CD4-positive, alpha-beta T cell treated with Interleukin-15 for 1 hour (primary cell): ENCODE results near the gene ESAM.
"Not testable (repeated sequence)": the region's sequence is repeated elsewhere in the genome, so short reads cannot be mapped to it uniquely, and the experiment has no call there.

Experiments used
- DNase-seq: peaks from one replicate; pipeline ENCODE4 v3.0.0-alpha.2; 2020

The ESAM gene

DNA sequence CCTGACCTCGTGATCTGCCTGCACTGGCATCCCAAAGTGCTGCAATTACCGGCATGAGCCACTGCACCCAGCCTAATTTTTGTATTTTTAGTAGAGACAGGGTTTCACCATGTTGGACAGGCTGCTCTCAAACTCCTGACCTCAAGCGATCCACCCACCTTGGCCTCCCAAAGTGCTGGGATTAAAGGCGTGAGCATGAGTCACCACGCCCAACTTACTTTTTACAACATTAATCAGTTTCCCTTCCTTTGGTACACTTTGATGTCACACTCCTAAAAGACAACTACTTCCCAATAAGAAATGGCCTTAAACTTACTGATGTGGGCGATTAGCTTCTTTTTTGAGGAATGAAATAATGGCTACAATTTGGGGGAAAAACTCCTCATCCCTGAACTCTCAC lies 8.9 kb upstream of the ESAM start:
- DNase-seq, result not testable (repeated sequence)

DNA sequence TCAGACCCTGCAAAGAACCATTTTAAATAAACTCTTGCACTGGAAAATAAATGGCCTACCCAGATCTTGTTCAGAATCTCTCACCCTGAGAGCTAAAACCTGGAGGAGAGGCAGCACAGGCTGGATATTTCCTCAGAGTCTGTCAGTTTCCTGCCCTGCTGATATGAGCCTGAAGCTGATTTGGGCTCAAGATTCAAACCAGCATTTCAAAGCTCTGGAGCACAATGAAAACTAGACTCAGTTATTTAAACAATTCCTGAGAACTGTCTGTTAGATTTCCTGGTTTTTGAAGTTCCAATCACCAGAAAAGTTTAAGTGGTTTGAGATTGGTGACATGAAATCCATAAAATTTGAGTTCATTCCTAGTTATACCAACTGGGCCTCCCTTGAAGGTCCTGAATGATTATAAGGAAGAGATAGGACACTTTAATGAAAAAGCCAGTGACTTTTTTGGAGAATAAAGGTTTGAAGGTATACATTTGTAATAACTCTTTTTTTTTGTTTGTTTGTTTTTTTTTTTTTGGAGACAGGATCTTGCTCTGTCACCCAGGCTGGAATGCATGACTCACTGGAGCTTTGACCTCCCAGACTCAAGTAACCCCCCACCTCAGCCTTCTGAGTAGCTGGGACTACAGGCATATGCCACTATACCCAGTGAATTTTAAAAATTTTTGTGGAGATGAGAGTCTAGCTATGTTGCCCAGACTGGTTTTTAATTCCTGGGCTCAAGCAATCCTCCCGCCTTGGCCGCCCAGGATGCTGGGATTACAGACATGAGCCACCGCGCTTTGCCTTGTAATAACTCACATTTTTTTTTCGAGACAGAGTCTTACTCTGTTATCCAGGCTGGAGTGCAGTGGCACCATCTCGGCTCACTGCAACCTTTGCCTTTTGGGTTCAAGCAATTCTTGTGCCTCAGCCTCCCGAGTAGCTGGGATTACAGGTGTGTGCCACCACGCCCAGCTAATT lies 8.0 kb upstream of the ESAM start:
- DNase-seq, result no peak

DNA sequence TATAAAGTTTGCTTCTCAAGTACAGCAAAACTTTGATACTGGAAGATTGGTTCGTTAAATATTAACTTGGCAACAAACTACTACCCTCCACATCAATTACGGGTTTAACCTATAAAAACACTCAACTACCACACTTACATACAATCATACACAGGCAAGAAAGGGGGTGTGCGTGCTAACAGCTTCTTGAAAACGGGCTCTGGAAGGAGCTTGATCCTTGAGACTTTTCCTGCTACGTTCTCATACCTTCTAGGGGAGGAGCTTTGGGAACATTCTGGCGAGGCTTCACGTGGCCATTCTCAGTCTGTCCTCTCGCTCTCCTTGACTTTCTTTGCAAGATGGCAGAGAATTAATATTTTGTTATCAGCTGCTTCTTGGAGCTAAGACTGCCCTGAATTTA lies 6.8 kb upstream of the ESAM start:
- DNase-seq, result no peak

DNA sequence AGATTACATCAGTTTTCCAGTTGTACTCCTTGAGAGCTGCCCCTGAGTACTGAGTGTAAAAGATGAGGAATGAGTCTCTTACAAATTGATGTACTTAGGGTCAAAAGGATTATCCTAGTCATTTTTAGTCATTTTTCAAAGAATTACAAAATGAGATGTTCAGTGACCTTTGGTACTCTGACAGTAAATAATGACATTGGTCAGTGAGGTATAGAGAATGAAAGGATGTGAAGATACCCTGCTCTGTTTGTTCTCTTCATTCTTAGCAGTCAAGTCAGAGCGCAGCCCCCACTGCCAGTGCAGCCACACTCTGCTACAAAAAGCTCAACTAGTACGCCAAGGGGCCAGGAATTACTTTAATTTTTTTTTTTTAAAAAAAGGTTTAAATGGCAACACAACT lies 4.1 kb upstream of the ESAM start:
- no peak for DNase-seq

DNA sequence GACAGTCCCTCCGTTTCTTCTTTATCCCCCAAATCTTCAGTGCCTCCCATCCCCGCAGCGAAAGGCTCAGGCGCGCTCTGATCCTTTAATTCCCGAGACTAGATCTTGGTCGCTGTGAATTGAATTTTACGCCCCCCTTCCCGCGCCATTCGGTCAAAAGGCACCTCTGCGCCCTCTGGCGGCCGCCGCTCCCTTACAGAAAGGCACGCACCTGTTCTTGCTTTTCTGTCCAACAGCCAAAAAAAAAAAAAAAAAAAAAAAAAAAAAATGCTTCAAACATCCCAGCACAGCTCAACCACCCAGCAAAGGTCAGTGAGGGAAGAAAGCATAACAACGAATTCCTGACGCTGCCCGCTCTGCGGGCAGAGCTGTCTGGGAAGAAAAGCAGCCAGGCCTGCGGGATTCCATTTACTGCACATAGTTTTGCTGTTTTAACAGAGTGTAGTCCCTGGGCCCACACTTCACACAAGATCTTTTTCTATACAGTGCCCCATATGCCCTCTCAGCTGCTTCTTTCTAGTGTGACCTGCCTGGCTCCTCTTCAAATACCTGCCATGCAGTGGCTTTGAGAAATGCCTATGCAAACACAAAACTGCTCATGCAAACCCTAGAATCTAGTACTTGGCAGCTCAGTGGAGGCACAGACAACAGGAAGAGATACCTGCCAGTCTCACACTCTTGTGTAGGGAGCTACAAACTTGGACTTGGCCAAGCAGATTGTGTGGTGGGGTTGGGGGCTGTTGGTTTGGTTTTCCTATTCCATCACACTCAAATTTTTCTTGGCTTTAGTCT lies 1.3 kb upstream of the ESAM start:
- peak; percentile 81 for DNase-seq

DNA sequence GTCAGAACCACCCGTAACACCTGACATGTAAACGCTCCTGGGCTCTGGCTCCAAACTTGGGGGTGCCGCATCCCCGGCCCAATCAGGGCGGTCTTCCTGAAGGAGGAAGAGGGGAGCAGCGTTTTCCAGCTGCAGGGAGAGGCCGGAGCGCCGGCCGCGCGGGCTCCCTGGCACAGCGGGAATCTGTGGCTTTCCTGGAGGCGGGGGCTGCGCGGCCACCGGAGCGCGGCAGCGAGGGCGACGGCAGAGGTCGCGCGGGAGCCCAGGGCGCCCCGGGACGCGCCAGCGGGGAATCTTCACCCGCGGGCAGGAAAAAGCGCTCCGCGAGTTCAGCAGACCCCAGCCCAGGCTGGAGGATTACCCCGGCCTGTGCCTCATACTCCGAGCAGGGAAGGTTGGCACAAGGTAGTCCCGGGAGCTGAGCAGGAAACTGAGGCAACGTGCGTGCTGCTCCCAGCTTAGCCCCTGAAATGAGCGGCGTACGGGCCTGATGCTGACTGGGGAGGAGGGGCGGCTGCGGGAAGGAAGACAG lies 600 bp upstream of the ESAM start:
- no peak for DNase-seq

DNA sequence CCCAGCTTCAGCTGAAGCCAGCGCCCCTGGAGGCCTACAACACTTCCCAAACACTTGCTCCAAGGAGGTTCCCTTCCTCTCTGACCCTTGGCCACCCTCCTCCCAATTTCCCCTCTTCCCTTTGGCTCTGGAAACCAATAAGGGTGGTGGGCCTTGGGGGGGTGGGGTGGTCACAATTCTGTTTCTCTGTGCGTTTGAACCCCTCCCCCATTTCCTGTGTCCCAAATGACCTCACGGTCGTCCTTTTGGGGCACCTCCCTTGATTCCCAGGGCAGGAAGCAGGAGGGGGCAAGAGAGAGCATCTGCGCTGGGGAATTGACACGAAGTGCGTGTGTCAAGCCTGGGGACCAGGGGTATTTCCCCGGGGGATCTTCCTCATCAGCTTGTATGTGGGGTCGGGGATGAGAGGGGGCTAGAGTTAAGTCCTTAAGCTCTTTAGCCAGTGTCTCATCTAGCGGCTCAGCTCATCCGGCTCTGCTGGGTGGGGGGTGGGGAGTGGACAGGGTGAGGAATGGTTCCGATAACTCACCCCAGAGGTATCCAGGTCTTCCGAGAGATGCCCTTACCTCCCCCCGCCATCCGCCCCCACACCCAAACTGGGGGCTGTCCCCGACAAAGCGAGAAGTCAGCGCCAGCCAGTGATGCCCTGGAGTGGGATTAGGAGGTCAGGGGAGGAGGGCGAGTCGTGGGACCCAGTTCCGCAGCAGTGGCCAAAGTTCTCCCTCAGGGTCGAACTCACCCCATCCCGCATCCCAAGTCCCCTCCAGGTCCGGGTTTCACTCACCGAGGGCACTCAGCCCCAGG lies 587 bp downstream of the ESAM start:
- no peak for DNase-seq

DNA sequence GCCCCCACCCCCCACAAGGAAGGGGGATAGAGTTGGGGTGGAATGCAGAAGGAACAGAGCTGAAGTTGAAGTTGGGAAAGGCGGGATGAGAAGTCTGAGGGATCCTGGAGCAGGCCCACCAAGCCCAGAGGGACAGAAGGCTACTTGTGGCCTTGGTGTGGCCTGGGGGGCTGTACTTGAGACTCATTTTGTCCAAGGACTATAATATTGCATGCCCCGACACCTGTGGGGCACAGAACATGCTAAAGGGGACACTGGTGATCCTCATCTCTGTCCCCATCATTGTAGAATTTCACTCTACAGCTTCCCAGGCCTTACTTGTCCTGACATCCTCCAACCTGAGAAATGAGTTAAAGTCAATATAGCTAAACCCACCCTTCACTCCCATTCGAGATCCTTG lies 1.3 kb downstream of the ESAM start:
- DNase-seq, result no peak

DNA sequence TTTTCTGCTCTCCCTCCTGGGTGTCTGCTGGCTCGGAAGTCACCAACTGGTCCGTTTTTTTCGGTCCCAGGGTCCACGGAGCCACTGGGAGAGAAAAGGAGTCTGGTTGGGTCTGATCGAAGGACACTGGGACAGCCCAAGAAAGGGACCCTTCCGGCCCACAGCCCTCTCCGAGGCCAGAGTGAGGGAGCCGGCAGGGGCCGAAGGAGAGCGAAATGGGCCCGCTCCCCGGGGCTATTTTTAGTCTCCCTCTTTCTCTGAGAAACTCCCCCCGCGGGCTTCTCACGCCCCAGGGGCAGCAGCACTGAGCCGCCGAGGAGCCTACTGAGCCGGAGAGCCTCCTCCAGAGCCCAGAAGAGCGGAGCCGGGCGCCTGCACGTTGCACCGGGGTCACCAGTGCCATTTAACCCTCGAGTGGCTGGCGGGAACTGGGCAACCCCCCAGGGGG lies 1.9 kb downstream of the ESAM start:
- DNase-seq, result peak; percentile 40

DNA sequence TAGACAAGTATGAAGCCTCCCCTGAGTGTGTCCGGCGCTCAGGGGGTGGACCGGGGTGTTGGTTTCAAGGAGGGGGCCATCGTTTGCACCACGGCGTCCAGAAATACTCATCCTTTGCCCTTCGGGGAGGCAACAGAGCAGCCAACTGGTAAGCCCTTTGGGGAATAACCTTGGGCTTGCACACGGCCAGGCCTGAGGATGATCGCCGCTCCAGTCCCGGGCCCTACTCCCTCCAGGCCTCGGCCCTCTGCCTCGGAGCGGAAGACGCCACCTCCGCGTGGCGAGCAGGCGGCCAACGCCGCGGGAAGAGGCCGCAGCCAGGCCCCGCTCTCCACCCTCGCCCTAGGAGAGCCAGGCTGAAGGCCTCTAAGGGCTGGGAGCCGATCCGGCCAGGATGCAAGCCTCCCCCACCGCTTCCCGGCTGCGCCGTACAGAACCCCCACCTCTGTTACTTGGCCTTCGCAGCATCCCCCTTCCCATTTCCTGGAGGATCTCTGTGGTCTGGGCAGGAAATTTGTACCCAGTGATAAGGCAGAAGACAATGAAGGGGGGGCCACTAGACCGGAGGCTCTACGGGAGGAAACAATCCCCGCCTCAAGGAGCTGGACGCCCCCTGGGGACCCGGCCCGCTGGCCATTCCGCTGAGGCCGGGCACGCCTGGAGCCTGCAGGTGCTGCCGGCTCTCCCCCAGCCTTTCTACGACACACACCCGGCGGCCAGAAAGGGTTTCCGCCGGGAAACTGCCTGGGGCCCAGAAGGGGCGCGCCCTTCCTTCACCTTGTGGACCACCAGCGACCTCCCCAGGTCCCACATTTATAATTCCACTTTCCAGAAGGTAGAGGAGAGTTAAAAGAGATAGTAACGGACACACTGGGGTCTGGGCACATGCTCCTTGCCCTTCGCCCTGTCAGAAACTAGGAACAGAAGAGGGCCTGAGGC lies 2.6 kb downstream of the ESAM start:
- no peak for DNase-seq

DNA sequence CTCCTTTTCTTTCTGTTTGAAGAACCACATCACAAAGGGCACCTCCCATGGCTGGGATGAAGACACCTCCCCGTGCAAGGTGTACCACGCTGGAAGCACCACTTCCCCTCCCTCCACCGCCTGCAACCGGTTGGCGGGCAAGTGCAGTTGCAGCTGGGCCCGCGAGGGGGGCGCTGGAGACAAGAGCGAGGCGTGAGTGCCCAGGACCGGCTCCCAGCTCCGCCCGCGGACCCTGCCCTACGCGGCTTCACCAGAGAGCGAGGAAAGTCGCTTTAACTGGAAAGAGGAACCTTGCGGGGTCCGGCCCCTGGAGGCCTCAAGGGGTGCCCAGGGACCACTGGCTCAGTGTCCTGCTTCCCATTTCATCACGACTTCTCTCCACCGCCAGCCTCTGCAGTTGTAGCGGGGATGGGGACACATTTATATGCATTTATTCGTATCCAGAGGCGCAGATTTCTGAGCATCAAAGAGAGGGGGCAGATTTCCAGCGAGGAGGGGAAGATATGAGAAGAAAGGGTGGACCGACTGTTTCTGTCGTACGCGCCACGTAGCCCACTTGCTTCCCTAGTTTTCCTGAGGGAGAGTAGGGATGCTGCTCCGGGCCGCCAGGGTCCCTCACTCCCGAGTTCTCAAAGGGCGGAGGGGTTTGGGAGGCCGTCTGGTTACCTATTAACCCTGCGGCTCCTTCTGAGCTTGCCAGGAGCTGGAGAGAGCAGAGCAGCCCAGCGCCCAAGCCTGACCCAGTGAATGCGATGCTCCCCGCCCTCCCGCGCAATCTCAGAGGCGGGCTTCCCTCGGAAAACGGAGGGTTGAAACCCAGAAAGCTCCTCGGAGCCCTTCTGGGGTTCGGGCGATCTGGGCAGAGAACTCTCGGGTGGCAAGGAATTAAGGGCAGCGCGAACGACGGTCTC lies 3.5 kb downstream of the ESAM start:
- peak; percentile 76 for DNase-seq

DNA sequence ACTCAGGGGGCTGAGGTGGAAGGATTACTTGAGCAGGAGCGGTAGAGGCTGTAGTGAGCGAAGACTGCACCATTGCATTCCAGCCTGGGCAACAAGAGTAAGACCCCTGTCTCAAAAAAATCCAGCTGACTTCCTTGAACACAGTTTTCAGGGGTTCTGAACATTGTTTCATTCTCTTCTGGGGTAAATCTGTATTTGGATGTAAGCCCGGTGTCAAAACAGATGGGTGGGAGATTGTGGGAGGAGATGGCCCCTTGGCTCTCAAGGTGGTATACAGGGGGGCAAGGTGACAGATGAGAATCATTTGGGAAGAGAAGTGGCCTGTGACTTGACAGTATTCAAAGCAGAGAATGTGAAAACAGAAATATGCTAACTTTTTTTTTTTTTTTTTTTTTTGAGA lies 4.8 kb downstream of the ESAM start:
- no peak for DNase-seq

DNA sequence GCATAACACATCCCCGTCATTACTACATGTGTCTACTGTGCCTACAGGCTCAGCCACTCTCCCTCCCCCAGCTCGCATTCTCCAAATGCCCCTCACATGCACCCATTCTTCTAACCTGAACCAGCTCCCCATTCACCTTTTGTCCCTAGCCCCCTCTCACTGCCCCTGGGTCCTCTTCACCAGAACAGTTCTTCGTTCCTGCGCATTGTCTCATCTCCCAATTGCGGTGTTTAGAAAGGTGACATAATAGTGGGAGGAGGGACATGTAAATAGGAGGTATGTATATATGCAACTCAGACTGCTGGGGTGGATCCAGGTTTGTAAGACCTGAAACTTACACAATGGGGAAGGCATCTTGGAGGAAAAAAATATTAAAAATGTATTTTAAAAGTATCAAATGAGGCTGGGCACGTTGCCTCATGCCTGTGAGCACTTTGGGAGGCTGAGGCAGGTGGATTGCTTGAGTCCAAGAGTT lies 5.3 kb downstream of the ESAM start:
- DNase-seq, result no peak

DNA sequence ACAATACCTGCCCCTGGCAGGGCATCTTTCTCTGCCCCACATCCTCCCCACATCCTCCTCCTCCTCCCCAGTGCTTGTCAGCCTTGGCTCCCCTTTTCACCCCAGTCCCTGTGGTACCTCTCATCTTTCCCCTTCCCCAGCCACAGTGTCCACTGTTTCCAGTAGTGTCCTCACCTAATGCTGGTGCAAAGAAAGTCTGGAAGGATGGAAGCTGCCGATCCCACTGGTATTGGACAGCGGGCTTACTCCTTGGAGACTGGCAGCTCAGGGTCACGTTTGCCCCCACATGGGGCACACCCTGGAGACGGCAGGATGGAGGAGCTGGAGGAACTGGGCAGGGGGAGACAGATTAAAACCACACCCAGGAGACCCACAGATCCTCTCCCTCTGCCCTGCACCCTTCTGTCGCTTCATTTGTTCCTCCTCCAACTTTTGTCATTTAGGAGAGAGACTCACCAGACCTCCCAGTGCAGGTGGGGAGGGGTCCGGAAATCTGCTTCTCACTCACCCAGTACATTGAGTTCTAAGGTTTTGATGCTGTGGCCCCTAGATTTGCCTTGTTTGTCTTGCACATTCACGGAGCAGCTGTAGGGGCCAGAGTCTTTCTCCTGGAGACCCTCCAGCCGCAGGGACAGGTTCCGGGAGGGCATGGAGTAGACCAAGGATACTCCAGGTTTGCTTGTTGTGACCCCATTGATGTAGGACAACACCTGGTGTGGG lies 5.9 kb downstream of the ESAM start:
- no peak for DNase-seq

DNA sequence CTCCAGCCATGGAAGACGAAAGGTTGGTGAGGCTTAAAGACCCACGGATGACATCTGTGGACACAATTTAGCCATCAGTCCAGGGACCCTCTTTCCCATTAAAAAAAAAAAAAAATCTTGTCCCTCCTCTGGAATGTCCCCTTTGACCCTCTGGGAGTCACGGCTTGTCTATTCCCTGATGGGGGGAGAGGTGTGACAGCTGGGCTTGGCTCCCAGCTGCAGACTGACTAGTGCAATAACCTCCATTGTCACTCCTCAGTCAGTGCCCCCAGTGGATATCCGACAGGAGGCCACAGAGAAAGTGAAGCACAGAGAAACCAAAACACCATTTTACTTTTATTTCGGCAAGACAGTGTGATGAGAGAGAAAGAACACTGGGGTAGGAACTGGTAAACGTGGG lies 7.4 kb downstream of the ESAM start:
- no peak for DNase-seq

DNA sequence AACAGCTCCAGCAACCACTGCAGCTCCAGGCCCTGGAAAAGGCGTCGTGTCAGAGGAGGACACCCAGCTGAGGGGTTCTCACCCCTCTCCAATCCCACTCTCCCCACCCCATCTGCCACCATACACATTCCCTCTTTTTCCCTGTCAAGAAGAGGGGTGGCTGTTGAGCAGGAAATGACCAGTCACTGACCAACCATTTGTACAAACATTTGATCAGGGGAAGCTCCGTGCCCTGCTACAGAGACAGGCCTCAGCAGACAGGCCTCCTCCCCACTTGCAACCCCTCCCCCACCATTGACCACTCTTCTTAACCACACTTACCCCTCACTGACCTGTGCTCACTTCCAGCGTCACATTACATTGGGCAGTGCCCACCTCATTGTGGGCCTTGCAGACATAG lies 7.8 kb downstream of the ESAM start:
- DNase-seq, result no peak

DNA sequence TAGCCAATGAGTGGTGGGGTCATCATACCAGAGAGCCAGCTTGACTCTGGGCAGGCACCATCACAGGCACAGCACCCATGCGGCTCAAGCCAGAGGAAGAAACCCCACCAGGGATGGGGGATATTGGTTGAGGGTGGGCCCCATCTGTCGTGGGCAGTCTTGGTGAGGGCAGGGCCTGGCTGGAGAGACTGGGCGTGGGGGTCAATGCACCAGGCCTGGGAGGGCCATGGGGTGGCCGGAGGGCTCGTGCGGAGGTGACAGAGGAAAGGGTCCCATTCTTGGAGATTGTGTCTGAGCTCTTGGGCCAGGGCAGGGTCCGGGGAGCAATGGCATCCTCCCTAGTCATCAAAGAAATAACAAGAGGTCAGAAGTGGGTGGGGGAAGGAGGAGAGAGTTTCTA lies 8.5 kb downstream of the ESAM start:
- DNase-seq, result no peak

DNA sequence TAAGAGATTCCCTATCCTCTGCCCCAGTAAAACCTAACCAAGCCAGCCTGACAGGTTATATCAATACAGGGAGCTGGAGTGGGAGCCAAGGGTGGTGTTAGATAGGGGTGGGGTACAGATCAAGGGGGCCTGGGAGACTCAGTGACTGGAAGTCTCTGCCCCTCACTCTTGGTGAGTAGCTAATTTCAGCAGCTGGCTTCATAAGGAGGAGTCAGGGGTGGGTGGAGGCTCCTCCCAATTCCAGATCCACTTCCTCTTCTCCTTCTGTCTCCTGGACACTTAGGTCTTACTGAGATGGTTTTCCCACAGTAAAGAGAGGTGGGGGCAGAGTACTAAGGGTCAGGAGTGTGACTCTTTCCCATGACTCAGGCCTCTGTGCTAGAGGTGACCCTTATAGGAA lies 8.9 kb downstream of the ESAM start:
- DNase-seq, result no peak

DNA sequence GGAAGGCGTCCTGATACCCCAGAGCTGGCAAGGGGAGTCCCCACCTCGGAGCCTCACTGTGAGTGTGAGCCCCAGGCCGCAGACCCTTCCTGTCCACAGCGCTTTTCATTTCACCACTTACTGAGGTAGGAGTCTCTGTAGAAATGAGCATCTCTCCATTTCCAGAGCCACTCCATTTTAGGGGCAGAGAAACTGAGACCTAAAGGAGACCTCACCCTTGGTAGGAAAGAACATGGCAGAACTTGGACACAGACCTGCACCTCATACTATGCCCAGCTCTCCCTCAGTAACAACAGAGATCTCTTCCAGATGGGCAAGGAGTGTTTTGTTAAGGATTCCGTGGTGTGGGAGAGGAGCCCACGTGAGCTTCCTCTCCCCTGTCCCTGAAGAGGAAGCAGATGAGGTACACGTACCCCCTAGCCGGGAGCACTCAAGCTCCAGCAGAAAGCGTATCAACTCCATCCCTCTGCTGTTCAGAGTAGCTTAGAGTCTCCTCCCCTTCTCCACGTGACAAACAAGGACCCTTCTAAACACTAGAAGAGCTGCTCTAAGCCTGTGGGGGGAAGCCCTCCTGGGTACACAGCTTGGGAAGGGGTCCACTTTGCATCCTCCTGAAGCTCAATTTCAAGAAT lies 9.5 kb downstream of the ESAM start:
- no peak for DNase-seq
